ENCODE data around the gene KDELR3.

Gene KDELR3

DNA sequence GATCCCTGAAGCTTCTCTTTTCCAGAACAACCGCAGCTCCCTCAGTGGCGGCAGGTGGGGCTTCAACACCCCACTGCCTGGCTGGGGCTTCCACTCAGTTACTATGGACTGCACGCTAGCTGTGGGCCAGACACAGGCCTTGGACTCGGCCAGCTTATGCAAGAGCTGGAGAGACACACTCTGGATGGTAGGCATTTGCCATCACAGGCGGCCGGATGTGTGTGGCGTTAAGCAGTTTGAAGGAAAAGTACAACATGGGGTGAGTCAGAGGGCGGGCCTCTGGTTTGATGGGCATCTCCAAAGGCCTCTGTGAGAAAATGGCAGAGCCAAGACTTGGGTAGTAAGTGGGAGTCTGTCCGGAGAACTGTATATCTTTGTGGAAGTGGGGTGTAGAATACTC is 30.5 kb upstream of the KDELR3 start:
- no peak for DNase-seq (ENCODE audit: low read depth in 3 of 3)

DNA sequence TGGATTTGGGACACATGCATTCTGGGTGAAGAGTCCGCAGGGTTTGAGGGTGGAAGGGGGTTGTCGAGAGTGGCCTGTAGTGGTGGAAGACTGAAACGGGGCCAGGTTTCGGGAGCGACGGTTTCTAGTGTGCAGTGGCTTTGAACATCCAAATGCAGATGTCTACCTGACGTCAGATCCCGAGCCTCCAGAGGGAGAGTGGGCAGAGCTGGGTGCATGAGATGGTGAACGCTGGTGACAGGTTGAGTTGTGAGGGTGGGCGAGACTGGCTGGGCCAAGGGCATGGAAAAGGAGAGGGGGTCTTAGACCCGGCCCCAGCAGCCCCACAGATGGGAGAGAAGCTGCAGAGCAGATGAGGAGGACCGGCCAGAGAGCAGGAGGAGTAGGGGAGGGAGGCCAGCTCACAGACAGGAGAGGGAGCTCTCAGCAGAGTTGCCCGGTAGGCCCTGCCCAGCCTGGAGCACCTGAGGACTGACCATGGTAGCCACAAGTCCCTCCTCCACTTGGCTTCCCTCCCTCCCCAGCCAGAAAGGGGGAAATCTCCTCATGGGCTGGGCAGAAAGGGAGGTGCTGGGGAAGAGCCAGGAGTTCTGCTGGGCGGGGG is 27.0 kb upstream of the KDELR3 start:
- no peak for DNase-seq (ENCODE audit: low read depth in 3 of 3)

DNA sequence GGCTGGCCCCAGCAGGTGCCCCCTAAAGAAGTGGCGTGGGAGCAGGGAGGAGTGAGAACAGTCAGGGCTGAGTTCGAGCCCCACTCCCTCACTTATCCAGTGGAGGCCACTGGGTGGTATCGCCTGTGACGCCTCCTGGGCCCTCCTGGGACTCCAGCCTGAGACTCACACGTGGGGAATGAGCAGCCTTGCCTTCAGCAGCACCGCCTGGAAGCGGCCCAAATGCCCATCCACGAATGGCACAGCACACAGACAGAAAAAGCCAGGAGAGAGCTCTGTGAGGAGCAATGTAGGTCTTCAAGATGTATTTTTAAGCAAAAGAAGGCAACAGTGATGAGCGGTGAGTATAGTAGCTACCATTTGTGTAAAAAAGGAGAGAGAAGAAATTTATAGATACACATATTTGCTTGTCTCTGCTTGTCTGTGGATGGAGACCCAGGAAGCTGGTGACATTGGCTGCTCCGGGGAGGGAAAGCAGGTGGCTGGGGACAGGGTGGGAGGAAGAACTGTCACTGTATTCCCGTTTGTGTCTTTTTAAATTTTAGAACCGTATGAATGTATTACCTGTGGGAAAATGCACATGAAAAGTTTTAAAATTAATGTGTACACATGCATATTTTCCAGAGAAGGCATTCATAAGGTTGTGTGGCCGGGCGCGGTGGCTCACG is 26.1 kb upstream of the KDELR3 start:
- DNase-seq (ENCODE audit: low read depth in 3 of 3): no peak

DNA sequence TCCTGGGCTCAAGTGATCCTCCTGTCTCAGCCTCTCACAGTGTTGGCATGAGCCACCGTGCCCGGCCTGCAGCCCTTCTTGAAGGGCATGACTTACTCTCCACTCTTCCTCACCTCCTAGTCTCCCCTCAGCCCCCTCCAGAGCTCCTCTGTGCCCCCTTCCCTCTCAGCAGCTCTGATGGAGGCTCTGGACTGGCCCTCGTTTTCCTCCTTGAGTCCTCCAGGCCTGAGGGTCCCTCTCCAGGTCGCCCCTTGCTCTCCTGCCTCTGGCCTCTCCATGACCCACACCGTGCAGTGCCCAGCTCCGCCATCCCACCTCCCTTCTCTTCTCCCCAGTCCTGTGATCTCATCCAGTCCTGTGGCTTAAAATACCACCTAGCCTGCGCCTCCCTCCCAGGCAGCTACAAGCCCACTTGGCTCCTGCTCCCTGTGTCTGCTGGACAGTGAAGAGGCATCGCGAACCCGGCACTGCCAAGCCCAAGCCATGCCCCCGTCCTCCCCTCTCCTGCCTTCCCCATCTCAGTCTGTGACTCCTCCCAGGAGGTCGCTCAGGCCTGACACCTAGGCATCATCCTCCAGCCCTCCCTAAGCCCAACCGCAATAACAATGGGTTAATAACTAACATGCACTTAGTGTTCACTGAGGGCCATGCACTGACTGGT is 24.8 kb upstream of the KDELR3 start:
- no peak for DNase-seq (ENCODE audit: low read depth in 3 of 3)

DNA sequence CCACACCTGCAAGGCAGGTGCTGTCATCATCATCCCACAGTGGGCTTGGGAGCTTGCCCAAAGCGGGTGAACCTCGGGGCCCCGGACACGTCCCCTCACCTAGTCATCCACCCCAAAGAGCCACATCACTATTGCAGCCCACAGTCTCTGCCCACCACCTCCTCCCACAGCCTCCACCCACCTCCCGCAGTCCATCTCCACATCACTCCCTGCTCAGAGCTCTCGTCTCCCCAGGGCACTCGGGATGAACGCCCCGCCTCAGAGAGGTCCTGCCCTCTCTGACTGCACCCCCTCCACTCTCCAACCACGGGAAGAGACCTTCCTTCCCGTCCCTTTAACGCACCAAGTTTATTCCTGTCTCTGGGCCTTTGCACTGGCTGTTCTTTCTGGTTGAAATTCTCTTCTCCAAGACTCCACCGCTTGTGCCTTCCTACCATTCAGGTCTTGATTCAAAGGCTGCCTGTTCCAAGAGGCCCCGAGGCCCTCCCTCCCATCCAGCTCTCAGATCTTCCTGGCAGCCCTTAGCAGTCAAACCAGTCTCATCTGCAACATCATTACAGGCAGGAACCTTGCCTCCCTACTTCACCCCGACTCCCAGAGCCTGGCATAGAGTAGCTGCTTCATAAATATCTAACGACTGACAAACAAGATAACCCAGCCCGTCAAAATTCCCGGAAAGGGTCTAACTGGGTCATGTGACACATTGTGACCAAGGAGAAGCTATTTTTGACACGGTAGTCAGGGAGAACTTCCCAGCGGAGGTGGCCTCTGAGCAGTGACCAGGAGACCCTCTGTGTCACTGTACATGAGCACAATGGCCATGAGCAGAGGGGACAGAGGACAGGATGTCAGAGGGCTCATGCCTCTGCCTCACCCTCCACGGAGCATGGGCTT is 24.0 kb upstream of the KDELR3 start:
- no peak for DNase-seq (ENCODE audit: low read depth in 3 of 3)

DNA sequence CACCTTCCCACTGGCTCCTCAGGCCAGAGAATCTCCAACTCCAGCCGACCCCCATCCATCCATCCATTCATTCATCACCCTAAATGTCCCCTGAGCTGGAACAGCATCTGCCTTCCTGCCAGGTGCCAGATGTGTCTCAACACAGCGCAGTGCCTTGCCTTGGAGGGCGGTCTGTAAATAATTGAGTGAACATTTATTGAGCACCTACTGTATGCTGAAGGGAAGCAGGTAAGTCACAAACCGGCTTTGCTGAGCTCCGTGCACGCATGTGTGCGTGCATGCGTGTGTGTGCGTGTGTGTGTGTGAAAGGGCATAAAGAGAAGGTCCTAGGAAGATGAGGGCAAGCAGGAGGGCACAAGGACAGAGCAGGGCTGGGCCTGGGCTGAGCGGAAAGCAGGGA is 23.1 kb upstream of the KDELR3 start:
- DNase-seq (ENCODE audit: low read depth in 3 of 3): no peak

DNA sequence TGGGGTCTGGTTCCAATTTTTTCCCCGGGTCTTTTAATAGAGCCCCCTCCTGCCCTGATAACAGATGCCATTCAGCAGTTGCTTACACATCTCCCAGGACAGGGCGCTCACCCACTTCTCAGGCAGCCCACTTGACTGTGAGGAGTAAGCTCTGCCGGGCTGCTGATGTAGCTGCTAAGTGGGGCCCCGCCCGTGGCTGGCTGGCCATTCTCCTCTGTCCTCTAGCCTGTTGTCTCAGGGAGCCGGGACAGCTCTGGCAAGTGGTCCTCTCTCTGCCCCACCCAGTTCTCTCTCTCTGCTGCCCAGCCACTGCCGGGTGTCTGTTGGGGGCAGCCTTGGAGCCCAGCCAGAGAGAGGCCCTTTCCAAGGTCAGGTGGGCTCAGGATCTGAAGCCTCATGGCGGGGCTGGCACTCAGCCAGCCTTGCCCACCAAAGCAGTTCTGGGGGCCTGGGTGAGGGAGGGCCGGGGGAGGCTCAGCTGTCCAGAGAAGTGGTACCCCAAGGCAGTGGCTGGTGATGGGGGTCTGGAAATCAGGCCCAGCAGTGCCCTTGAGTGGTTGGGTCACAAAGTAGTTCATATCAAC is 21.8 kb upstream of the KDELR3 start:
- DNase-seq (ENCODE audit: low read depth in 3 of 3): no peak

DNA sequence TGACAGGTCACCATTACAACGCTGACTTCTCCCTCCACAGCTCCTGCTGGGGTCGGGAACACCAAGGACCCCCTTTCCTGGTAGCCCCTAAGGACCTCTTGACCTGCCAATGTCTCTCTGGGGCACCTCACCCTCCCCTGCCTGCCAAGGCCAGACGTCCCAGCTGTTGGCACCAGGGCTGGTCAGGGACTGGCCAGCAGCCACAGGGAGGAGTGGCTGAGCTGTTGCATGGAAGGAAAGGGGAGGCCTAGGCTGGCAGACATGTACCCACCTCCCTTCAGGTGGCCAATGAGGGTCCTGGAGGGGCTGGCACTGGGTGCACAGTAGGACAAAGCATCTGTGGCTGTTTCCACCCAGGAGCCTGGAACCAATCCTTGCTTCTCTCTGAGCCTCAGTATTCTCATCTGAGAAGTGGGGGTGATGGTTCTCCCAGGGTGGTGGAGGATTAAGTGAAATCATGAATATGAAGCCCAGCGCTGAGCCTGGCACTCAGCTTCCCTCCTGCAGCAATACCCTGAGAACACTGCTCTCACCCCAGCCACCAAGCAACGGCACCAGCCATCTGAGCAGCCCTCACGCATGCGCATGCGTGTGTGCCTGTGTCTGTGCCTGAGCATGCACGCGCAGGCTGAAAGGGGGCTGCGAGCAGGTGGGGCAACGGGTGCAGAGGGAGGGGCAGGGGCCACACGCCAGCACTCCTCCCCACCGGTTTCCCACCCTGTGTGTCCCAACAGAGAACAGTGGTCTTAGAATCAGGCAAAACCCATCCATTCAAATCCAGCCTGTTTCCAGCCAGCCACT is 18.8 kb upstream of the KDELR3 start:
- no peak for DNase-seq (ENCODE audit: low read depth in 3 of 3)

DNA sequence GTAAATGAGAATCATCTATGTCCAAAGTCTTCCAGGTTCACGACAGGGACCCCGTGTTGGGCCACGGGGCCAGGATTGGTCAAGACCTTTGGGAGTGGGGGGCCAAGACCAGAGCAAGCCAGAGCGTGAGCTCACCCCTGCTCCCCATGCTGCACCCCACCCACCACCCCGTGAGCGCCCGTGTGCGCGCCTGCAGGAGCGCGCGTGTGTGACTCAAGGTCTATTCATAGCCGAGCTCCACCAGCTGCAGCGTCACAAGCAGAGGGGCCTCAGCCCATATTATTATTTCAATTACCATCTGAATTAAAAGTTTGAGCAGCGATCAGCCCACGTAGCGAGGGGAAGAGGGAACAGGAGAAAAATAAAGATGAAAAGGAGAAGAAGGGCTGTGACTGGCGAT is 18.1 kb upstream of the KDELR3 start:
- DNase-seq (ENCODE audit: low read depth in 3 of 3): no peak

DNA sequence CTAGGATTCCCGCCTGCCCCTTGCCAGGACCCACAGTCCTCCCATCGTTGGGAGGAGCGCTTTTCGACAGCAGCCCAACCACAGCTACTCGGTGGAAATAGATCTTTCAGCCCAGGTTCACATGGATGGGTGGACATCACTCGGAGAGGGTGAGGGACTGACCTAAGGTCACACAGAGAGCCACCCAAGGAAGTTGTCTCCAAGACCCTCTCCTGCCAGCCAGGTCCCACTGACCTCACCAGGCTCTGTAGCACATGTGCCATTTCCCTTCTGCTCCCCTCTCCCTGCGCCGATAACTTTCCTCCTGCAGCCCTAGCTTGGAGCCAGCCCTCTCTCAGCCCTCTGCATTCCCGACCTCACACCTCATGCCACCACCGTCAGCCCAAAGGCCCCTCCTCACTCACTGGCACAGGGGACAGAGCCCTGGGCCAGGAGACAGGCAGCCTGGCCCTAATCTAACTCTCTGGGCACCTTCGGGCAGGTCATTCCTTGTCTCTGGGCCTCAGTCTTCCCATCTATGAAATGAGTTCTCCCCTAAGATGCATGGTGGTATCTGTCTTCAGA is 17.6 kb upstream of the KDELR3 start:
- DNase-seq (ENCODE audit: low read depth in 3 of 3): no peak

DNA sequence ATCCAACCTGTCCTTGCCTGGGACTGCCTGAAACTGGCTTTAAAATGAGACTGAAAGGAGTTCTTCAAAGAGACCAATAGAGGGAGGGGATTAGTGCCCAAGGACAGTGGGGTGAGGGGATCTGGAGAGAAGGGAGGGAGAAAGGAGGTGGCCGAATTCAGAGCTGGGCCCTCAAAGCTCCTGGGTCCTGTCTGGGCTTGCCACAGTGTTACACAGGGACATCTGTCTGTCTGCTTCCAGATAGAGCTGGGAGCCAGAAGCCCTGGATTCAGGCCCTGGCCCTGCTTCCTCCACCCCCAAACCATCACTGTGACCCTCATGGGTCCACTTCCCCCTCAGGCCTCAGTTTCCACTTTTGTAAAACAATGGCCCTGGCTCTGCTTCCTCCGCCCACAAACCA is 16.5 kb upstream of the KDELR3 start:
- DNase-seq (ENCODE audit: low read depth in 3 of 3): no peak

DNA sequence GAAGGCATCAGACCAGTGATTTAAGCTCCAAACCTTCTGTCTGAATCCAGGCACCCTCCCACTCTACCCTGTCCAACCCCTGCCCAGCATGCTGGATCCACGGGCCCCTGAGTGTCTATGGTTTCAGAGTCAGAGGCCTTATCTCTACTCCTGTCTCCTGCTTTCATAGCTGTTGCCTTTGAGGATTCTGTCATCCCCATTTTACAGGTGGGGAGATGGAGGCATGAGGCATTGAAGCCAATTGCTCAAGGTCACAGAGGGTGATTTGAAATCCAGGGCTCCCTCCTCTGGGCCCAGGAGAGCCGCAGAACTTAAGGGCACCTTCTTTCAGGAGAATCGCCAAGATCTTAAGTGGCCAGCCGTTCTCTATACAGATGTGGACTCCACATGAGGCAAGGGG is 16.0 kb upstream of the KDELR3 start:
- no peak for DNase-seq (ENCODE audit: low read depth in 3 of 3)

DNA sequence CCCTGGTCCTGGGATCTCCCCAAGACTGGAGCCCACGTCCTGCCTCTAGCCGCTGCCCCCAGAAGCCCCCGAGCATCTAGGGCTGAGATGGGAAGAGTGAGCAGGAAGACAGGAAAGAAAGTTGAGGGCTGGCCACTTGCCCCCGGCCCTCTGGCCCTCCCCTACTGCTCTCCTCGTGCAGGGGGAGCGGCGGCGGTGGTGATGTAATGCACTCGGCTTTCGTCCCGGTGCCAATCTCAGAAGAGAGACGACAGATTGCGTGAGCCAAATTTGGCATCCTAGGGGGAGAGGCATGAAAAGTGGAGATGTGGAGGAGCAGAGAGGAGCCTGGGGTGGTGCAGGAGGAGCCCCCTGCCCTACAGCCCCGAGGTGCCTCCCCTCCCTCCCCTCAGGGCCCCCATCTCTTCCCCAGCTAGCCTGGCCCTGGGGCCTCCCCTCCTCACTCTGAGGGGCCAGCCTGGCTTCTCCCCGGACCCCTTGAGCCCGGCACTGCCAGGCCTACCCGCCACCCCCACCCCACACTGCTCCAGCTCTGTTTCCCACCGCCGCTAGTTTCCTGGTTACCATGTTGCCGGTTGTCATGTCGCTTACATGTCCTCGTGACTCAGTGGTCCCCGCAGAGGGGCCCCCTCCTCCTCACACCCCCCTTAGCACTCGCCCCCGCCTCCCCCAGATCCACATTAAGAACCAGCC is 15.4 kb upstream of the KDELR3 start:
- DNase-seq (ENCODE audit: low read depth in 3 of 3): no peak

DNA sequence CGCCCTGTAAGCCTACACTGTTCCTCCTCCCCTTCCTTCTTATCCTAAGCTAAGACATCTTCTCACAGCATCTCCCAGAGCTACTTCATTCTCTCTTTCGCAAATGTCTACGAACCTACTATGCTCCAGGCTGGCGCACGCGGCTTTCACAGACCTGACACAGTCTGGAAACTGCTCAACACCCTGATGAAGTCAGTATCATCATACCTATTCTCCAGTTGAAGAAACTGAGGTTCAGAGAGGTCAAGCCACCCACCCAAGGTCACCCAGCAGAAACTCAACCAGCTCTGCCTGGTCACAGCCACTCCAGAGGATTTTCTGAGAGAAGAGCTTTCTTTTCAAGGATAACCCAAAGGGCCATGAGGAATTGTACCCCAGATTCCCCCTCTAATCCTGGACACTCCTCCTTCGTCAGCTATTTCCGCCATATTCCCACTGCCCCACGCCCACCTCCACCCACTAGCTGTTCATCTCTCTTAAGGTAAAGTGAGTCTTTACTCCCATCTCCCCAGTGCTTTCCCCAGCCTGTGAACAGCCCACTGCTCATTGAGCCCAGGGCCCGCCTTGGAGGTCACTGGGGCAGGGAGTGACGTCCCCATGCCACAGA is 14.7 kb upstream of the KDELR3 start:
- DNase-seq (ENCODE audit: low read depth in 3 of 3): no peak

DNA sequence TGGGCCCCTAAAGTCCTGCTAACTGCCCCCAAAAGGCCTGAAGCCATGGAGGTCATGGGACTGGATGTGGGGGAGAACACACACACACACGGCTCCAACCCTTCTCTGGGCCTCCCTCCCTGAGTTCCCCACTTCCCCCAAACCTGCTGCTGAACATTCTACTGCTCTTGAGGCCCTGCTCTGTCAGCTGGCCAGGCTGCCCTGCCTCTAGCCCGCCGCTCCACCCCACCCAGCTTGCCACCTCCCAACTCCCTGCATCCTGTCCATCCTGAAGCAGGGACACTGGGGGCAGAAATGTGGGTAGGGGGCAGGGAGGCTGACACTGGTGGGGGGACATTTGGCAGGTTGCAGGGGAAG is 13.9 kb upstream of the KDELR3 start:
- DNase-seq (ENCODE audit: low read depth in 3 of 3): no peak

DNA sequence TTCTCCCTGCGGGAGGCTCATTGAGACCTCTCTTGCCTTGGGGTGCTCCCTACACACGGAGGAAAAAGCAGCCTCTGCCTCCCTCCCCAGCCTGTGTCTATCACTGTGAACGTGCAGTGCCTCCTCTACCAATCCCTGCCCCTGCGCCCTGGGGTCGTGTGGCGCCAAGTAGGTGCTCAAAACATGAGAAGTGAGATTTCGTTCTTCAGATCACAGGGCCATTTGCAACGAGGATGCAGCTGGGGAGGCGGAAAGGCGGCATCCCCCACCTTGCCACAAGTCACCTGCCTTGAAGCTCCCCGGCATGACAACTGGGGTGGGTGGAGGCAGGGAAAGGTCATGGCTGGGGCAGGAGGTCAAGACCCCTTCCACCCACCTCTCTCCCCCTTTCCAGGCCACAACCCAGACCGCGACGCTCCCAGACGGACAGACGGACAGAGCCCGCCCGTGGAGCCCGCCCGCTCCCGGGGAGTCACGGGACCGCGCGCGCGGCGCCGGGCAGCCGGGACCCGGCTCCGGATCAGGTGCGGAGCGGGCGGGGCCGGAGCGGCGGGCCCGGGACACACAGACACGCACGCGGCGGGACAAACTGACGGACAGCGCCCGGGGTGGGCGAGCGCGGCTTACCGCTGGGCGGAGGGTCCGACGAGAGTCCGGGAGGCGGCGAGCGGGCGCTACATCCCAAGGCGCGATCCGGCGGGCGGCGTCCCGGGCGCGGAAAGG is 13.4 kb upstream of the KDELR3 start:
- peak in 1 of 3 experiments; percentile 14 for DNase-seq (ENCODE audit: low read depth in 3 of 3)

DNA sequence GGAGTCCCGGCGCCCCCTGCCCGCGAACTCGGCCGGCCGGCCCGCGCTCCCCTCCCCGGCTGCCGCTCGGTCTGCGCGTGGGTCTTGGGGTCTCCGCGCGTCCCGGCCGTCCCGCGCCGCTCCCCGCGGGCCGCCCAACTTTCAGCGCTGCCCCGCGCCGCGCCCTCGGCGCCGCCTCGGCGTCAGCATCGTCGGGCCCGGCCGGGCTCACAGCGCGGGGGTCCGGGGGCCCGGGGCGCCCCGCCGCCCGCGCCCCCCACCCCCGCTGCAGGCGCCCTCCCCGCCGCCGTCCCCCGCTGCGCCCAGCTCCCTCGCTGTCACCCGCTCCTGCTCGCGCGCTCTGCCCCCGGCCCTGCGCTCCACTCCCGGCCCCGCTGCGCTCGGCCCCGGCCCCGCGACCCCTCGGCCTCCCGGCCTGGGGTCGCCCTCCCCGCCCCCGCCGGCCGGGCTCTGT is 12.8 kb upstream of the KDELR3 start, which contains the start of gene KCNJ4:
KCNJ4 (minus strand) TSS at position 124 of the 454 bp plus-strand sequence. CDS start 27,067 bp downstream, outside the sequence.
- no peak for DNase-seq (ENCODE audit: low read depth in 3 of 3)

DNA sequence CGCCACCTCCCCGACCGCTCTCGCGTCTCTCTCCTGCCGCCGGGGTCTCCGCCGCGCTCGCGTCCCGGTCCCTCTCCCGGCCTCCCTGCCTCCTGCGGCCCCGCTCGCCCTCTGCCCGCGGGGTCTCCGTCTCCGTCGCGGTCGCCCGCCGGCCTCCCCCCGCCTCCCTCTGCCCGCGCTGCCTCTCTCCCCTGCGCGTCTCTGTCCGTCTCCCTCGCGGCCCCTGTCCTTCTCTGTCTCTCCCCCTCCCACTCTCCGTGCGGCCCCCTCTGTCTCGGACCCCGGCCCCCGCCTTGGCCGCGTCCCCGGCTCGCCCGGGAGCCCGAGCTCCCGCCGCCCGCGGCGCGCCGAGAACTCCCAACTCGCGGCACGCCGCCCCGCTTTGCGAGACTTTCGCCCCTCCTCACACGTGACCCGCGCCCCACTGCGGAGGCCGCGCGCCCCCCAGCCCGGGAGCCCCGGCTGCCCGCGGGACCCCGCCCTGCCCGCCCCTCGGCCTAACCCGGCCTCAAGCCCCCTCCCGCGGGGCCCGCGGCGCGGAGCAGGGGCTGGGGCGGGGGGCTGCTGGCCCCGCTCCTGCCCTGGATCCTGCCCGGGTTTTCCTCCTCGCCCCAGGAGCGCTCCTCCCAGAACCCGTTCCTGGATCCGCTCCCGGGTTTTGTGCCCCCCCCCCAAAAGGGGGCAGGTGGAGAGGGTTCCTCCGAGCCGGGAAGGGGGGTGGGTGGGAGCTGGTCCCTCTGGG is 12.2 kb upstream of the KDELR3 start:
- no peak for DNase-seq (ENCODE audit: low read depth in 3 of 3)

All from stimulated activated CD4-positive, alpha-beta T cell treated with anti-CD3 and anti-CD28 coated beads, TNF-alpha, amount 100 ng/mL, for 24 hours (primary cell).